Dedifferentiated amniotic fluid mesenchymal stem cell (primary cell): Measurements from ENCODE around the gene ZIC2.

Experiments
- DNase-seq: peaks from one replicate; pipeline ENCODE4 v3.0.0-alpha.2; 2016; ENCODE audit errors: extremely low spot score

The ZIC2 gene

DNA sequence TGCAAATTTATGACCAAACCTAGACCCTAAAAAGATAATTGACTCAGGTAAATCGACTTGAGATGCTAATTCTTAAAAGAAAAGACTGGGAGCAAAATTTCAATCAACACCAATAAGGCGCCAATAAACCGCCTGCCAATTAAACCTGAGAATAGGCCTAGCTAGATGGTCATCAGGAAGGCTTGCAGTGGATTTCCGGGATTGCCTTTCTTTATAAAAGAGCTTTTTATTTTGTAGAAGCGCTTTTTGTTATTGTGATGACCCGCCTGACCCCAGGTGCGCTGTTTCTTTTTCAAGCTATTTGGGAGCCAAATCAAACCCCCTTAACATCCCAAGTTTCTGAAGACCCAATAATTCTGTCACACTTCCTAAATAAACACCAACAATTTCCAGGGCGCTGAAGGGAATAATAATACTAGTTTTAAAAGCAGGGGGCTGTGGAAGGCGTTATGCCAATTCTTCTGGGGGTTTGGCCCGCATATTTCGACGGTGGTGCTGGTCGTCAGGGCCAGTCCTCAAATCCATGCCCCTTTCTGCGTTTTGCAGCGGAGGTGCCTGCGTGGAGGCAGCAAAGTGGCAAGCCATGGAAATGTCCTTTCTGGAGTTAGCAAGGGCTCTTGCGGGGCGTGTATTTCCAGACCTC is 7.2 kb upstream of the ZIC2 start:
- no peak for DNase-seq

DNA sequence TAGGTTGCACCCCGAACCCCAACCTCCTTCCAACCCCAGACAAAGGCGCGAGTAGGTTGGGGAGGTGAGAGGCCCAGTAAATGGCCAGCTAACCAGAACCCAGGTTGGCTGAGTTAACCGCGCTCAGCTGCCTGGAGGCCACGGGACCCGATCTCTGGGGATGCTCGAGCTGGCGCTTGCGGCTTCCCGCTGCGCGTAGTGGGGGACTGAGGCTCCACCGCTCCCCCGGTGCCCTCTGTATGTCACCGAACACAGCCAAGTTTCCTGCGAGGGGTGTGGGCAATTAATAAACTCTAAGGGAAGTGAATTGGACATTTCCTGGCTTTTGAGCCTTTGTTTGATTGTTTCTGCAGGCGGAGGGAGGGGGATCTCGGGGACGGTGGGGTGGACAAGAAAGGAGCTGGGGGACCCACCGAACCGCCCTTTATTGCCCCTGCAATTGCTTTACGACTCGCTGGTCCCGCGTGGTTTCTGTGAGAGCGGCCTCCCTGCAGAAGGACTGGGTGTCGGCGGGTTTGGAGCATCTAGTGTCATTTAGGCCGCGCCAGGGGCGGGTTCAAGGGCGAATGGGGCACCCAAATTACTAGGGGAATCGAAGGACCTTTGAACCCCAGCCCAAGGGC is 6.5 kb upstream of the ZIC2 start:
- DNase-seq, result no peak

- DNase-seq, result no peak
These were observed 6.0 kb upstream of the ZIC2 start for GRCh38 chr13:99975626-99976025.

DNA sequence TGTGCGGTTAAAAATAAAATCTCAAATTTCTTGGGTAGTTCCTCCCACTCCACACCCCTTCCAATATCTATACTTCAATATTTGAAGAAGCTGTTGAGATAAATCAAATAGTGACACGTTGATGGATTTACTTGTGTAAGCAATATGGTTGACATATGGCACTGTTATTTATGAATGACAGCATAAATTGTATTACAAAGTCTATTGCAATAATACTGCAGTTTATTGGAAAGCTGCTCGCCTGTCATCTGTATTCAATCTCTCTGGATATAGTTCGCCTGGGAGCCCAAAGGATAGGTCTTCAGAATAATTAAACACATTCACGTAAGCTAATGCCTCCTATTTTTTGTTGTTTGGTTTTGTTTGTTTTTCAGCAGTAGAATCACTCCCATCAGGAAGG is 5.0 kb upstream of the ZIC2 start:
- no peak for DNase-seq

- DNase-seq, result no peak
These were observed 4.2 kb upstream of the ZIC2 start for GRCh38 chr13:99977334-99977911.

- DNase-seq, result no peak
These were observed 3.4 kb upstream of the ZIC2 start for GRCh38 chr13:99977912-99978798.

GRCh38 chr13:99978799-99979452 is 2.7 kb upstream of the ZIC2 start:
- DNase-seq, result no peak

GRCh38 chr13:99979453-99980200 is 2.0 kb upstream of the ZIC2 start:
- DNase-seq, result no peak

DNA sequence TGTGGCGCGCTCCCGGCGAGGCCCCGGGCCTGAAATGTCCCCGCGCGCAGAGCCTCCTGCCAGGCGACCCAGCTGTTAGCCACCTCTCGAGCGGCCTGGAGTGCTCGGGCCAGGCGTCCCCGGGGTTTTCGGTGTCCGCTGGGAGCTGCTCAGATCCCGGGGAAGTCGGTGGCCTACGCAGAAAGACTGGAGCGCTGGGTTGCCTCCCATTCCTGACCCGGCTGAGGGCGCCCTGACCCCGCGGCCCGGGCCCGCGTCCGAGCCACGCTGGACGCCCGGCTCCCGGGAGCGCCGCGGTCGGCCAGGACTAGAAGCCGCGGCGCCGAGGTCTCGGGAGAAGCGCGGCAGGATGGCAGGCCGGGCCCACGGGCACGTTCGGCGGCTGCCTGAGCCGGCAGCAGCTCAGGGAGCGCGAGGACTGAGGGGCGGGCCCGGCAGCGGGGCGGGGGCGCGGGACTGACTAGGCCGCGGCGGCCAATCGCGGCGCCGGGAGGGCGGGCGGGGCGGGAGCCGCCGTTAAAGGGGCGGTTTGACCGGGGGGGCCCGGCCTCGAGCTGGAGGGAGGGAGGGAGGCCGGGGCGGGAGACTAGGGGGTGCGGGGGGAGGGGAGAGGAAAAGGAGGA is 1.3 kb upstream of the ZIC2 start:
- DNase-seq, result no peak

GRCh38 chr13:99980824-99981734 is 505 bp upstream of the ZIC2 start:
- DNase-seq, result no peak

DNA sequence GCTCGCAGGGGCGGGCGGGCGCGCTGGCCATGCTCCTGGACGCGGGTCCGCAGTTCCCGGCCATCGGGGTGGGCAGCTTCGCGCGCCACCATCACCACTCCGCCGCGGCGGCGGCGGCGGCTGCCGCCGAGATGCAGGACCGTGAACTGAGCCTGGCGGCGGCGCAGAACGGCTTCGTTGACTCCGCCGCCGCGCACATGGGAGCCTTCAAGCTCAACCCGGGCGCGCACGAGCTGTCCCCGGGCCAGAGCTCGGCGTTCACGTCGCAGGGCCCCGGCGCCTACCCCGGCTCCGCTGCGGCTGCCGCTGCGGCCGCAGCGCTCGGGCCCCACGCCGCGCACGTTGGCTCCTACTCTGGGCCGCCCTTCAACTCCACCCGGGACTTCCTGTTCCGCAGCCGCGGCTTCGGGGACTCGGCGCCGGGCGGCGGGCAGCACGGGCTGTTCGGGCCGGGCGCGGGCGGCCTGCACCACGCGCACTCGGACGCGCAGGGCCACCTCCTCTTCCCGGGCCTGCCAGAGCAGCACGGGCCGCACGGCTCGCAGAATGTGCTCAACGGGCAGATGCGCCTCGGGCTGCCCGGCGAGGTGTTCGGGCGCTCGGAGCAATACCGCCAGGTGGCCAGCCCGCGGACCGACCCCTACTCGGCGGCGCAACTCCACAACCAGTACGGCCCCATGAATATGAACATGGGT is 599 bp downstream of the ZIC2 start:
- DNase-seq, result no peak

GRCh38 chr13:99982731-99983498 is 1.3 kb downstream of the ZIC2 start:
- no peak for DNase-seq

- no peak for DNase-seq
These were observed 2.2 kb downstream of the ZIC2 start for GRCh38 chr13:99983499-99984401.

DNA sequence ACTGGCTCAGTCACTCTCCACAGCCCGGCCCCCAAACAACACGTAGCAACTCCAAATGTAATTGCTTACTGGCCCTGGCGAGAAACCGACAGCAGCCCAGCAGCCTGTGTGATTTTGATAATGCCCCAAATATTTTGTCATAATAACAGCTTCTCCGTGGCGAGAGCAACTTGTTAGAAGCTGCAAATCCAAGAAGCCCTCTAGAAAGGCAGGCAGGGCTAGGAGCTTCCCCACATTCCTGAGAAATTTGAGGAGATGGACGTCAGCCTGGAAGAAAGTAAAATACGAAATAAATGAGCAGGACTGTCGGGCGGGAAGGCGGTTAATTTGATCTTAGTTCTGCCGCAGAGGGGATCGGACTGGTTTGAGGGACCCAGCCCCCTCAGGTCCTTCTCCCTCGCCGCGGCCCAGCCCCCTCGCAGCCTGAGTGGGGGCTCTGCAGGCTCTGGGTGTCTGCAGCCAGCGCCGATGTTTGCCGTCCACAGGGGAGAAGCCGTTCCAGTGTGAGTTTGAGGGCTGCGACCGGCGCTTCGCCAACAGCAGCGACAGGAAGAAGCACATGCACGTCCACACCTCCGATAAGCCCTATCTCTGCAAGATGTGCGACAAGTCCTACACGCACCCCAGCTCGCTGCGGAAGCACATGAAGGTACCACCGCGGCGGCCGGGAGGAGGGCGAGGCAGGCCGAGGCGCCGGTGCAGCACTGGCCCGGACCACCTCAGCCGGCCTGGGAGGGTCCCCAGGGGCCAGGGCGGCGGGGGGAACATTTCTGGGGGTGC is 3.1 kb downstream of the ZIC2 start:
- no peak for DNase-seq

GRCh38 chr13:99985241-99985874 is 3.8 kb downstream of the ZIC2 start:
- DNase-seq, result no peak
